ENCODE results near the gene AIPL1.

AIPL1 gene

DNA sequence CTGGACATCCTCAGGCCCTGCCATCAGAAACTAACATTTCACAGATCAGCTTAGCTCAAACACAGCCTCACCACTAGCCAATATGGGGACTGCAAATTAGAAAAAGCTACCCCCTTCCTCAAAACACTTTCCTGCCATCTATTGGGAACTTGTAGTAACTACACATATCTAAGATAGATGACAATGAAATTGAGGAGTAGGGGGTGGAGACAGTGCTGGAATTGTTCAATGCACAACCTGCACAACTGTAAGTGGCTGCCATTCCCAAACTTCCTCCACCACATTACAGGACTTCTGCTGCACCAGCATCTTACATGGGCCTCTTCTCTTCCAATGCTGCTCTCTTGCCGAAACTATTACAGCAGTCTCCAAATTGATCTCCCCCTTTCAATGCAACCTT is 21.9 kb downstream of the AIPL1 start:
- DNase-seq: no peak

- no peak for DNase-seq
These were observed 26.2 kb downstream of the AIPL1 start for GRCh38 chr17:6408735-6409134.

DNA sequence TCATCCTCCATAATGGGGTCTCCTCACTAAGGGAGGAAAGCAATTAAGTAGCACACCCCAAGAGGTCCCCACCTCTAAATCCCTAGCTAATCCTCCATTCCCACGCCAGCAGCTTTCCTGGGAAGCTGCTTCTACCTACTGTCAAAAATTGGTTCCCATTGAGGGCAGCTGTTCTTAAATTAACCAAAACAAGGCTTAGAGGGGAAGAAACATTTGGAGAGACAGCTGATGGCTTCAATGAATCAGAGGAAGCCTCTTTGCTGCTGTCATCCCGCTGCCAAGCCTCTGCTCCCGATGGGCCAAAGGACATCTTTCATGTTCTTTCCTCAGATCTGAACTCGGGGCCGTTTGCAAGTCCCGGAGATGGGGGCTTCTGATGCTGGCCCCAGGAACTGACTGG is 26.6 kb downstream of the AIPL1 start:
- DNase-seq: no peak

DNA sequence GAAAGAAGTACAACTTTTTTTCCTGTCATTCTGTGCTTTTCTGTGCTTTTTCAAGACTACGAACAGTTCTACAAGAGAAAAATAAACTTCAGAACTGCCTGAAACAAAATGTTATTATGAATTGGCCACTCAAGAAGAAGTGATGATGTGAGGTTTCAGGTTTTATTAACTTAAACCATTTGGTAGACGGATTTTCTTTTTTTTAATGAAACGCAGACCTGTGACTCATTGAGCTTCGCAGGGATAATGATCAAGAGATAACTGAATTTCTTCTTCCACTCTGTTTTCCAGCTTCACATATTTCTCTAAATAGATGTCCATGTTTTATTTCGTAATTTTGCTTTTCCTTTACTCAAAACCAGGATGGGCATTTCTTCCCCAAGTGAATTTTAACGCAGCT is 32.7 kb downstream of the AIPL1 start:
- no peak for DNase-seq

DNA sequence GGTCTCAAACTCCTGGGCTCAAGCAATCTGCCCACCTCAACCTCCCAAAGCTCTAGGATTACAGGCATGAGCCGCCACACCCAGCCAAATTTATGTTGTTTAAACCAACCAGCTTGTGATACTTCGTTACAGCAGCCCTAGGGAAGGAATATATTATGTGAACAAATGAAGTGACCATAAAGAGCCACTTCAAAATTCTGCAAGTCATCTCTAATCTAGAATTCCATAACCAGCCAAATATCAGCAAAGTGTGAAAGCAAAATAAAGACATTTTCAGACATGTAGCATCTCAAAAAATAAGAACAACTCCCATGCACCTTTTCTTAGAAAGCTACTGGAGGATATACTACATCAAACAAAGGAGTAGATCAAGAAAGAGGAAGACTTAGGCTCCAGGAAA is 36.0 kb downstream of the AIPL1 start:
- no peak for DNase-seq

- DNase-seq: no peak
These were observed 40.8 kb downstream of the AIPL1 start for GRCh38 chr17:6394055-6394606.

DNA sequence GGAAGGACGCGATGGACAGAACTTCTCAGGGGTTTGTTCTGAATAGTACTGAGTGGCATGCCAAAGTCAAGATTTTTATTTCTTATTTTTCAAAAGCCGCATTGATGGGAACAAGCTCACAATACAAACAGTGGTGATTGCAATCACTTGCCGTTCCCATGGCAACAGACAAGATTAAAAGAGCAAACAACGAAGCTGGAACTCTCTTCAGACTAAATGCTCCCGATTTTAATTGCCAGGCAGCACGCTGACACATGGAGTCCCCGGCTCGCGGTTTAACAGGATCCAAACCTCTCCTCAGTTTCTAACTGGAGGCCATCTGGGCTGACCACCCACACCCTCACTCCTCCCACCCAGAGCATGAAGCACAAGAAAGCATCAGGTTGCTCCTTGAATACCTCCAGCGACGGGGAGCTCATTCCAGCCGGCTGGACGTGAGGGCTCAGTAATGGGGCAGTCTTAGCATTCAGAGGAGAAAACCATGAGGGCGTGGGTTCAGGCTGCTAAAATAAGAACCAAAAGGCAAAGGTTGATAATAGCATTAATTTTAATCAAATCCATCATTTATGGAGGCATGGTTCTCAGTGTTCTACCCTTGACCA is 41.5 kb downstream of the AIPL1 start:
- no peak for DNase-seq

DNA sequence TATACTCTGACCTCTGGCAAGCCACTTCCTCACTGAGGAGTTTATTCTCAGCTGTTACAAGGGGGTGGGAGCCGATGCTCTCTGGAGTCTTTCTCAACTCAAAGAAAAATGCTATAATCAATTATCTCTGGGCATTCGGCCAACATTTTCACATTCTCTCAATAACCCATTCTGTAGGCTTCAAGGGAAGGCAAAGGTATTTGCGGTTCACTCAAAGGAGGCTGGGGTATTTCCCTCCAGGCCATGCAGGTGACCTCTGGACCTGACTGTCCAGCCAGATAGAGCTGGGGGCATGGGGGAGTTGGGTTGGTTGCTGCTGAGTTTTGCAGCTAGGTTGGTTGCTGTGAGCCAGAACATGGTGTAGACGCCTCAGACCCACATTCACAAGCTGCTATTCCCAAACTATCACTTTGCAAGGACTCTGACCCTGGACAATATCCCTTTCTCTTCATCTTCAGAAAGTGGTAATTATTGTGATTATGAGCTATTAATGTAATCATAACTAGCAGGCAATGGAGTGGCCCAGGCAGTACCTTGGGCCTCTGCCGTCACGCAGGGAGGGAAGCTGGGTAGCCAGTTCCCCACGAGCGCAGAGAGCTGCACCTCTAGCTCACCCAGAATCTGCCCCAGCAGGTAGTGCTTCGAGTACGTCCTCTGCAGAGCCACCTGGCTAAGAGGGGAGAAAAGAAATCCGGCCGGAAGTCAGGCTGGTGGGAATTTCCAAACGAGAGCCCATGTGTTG is 42.1 kb downstream of the AIPL1 start:
- no peak for DNase-seq

DNA sequence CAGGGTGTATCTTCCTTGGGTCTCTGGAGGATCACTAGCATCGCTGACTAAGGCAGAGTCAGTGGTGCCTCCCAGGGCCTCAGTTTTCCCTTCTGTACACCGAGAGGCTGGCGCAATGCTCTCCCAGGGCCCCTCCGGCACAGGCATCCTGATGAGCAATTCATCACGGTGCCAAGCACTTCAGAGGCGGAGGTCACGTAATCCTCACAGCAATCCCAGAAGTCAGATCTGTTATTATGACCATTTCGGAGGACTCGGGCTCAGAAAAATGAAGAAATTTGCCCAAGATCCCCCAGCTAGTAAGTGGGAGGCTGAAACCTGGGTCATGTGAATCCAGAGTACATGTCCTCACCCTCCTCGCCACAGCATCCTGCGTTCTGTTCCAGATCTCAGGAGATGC is 46.5 kb downstream of the AIPL1 start:
- DNase-seq: no peak

DNA sequence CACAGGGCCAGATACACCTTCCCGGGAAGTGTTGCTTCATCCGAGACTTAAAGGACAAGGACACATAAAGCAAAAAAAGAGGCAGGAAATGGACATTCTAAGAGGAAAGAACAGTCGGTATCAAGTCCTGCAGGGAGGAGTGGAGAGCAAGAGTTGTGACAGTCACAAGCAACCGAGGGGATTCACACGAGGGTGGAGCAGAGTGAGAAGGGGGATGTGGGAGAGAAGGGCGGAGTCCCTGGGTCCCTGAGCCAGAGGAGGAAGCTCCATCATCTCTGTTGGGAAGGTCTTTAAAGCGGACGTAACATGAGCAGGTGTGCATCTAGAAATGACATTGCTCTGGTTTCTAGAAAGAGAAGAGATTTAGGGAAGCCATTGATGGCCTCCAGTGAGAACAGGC is 47.1 kb downstream of the AIPL1 start:
- DNase-seq: no peak

DNA sequence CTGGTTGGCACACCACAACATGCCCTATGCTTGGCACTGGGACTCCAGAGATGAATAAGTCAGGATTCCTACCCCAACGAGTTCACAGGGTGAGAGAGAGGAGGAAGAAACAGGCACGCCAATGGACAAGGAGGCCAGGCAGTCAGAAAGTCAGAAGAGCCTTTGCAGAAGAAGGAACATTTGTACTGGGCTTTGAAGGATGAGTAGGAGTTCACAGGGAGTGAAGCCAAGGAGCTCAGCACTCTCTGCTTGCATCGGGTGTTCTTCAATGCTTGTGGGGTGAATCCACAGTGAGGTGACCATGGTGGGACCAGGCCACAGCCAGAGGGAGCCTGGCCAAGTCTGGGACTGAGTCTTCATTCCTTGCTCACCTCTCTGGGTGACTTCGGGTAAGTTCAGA is 47.5 kb downstream of the AIPL1 start:
- DNase-seq: no peak

- DNase-seq: no peak
These were observed 48.8 kb downstream of the AIPL1 start for GRCh38 chr17:6386041-6386630.

GRCh38 chr17:6384481-6384880 is 50.4 kb downstream of the AIPL1 start:
- no peak for DNase-seq

GRCh38 chr17:6381526-6382465 is 53.1 kb downstream of the AIPL1 start:
- no peak for DNase-seq

- no peak for DNase-seq
These were observed 53.9 kb downstream of the AIPL1 start for GRCh38 chr17:6380915-6381438.

DNA sequence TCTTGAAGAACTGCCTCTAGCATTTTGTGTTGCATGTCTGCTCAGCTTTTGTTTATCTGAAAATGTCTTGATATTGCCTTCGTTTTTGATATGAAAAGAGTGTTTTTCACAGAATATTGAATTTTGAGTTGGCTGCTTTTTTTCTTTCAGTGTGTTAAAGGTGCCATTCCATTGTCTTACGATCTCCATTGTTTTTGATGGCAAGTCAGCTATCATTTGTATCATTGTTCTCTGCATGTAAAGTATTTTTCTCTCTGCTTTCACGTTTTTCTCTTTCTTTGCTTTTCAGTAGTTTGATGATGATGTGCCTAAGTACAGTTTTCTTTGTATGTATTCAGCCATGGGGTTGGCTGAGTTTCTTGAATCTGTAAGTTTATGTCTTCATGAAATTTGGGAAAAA is 57.0 kb downstream of the AIPL1 start:
- DNase-seq: no peak

GRCh38 chr17:6376931-6377361 is 58.0 kb downstream of the AIPL1 start:
- DNase-seq: no peak

GRCh38 chr17:6374761-6375312 is 60.1 kb downstream of the AIPL1 start:
- no peak for DNase-seq

GRCh38 chr17:6374271-6374691 is 60.6 kb downstream of the AIPL1 start:
- DNase-seq: no peak
